Lower leg skin (tissue), 4 donors: ENCODE results near the gene WDR18. TPM values are rescaled to one million over a fixed set of nuclear protein-coding genes. Genes with fewer than 3 reads are reported as not detected.

Experiments used
- DNase-seq, 2 donors: peaks; one replicate each; pipeline ENCODE4 v3.0.0-alpha.2; 2019; ENCODE audit warnings: low spot score in 2 of 2
- H3K4me3 ChIP-seq: fragments of 200-600 bp; sonication (generic); 2 replicates; pipeline ENCODE4 v1.5.1; 2017; ENCODE audit warnings: mild to moderate bottlenecking, low read depth; ENCODE audit not compliant: poor library complexity, severe bottlenecking
- POLR2A ChIP-seq, 2 donors: fragments of 450-650 bp; IDR thresholded peaks; one replicate each; pipeline ENCODE4 v1.6.1; 2016 to 2017; ENCODE audit warnings: antibody characterized with exemption in 2 of 2, mild to moderate bottlenecking in 1 of 2, moderate library complexity in 1 of 2
- WGBS, 2 donors: methylation state at CpG; one replicate each; pipeline ENCODE4 v1.1.5; 2018; 5-methylcytosine and 5-hydroxymethylcytosine counted together
- intact Hi-C: fragments of 100-400 bp; cut with DNase I; formaldehyde crosslinking; loops from one replicate; pipeline ENCODE4 v1.15.0; 2023; ENCODE audit warnings: low total_unique reads
- total RNA-seq, 4 donors: library from RNA; depleted of rRNA; stranded (reverse); fragments of >200 nt; gene quantifications; one replicate each; pipeline ENCODE4 v1.1.0, GENCODE V29; 2016
- TF ChIP-seq, protein P1 (sequence below), 3 donors: fragments of 450-650 bp; IDR thresholded peaks; one replicate each; pipeline ENCODE4 v1.5.1; 2016; ENCODE audit warnings: antibody characterized with exemption in 3 of 3, mild to moderate bottlenecking in 3 of 3, moderate library complexity in 2 of 3

WDR18 gene
- total RNA-seq, 4 donors from 2014 or later: 29.0 to 66.9 (median 39.9) TPM

DNA sequence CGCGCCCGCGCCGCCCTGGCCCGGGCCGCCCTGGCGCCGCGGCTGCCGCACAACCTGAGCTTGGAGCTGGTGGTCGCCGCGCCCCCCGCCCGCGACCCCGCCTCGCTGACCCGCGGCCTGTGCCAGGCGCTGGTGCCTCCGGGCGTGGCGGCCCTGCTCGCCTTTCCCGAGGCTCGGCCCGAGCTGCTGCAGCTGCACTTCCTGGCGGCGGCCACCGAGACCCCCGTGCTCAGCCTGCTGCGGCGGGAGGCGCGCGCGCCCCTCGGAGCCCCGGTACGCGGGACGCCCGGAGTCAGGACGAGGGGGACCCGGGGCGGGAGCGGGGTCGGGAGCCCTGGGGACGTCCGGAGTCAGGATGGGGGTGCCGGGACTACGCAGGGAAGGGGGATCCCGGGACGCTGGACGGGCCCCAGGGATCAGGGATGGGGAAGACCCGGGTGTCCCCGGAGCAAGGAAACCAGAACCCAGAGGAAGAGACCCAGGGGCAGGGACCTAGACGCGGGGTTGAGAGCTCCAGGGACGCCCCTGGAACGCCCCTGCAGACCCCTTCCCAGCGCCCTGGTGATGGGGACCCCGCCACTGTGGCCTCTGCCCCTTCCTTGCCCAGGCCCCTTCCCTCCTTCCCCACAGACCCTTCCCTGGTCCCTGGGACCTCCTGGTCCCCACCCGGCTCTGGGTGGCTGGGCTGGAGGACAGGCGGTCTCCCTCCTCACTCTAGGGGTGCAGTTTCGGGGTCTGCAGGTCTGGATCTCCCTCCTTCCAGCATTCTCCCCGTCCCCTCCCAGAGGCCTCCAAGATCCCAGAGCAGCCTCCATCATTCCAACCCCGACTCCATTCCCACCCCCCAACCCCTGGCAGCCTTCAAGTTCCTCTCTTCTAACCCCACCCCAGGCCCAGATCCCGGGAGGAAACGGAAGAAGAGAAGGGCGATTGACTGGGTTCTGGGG is 16.7 kb downstream of the WDR18 start:
- intact Hi-C loops: no loop called here
- TF ChIP-seq, protein P1, sequence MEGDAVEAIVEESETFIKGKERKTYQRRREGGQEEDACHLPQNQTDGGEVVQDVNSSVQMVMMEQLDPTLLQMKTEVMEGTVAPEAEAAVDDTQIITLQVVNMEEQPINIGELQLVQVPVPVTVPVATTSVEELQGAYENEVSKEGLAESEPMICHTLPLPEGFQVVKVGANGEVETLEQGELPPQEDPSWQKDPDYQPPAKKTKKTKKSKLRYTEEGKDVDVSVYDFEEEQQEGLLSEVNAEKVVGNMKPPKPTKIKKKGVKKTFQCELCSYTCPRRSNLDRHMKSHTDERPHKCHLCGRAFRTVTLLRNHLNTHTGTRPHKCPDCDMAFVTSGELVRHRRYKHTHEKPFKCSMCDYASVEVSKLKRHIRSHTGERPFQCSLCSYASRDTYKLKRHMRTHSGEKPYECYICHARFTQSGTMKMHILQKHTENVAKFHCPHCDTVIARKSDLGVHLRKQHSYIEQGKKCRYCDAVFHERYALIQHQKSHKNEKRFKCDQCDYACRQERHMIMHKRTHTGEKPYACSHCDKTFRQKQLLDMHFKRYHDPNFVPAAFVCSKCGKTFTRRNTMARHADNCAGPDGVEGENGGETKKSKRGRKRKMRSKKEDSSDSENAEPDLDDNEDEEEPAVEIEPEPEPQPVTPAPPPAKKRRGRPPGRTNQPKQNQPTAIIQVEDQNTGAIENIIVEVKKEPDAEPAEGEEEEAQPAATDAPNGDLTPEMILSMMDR (IDR thresholded peaks at IDR 0.05): no peak
- no peak for TF ChIP-seq POLR2A (IDR thresholded peaks at IDR 0.05)
- DNase-seq: no peak
- WGBS, 2 donors: 6 to 16% methylated on average over 14 to 37 of the region's 73 CpGs
- no peak overlapping the region for H3K4me3 ChIP-seq

DNA sequence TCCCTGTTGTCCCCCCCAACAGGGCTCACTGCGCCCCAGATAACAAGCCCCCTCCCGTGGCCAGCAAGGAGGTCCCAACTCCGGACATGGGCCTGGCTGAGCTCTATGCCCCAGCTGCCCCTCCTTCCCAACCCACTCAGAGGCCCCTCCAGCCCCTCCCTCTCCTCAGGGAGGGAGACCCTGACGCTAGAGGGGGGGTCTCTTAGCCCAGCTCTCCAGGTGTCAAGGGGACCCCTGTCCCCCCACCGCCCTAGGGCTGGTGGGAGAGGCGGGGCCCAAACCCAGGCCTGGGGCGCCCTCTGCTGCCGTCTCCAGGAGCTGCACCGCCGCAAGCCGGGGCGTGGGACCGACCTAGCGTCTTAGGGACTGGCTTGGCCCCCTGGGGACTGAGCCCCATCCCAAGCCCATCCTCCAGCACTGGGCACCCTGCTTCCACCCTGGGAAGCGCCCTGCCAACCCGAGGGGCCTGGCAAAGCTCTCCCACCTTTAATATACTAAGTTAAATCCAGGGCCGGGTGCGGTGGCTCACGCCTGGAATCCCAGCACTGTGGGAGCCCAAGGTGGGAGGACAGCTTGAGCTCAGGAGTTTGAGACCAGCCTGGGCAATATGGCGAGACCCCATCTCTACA is 17.5 kb downstream of the WDR18 start:
- TF ChIP-seq, protein P1 (IDR thresholded peaks at IDR 0.05): peak in 1 of 3 donors; percentile 84
- TF ChIP-seq POLR2A (IDR thresholded peaks at IDR 0.05): no peak
- DNase-seq: no peak
- H3K4me3 ChIP-seq: no peak overlapping the region
- 9 to 12% methylated on average over 12 to 14 of the region's 20 CpGs for WGBS, 2 donors
- intact Hi-C loops: no loop called here

DNA sequence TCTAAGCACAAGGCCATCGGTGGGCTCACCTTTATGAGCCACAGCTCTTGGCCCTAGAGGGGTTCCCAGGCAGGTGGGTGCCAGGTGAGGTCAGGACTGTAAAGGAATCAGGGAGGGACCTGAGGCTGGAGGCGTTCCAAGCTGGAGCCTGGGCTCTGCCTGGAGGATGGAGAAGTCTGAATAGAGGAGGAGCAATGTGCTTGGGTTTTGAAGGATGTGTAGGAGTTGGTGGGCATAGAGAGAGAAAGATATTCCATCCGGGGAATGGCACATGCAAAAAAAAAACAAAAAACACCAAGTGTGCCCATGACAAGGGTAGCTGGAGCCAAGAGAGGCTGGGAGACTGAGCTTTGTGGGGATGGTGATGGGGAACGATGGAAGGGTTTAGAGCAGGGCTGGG is 18.5 kb downstream of the WDR18 start:
- TF ChIP-seq POLR2A (IDR thresholded peaks at IDR 0.05): no peak
- TF ChIP-seq, protein P1 (IDR thresholded peaks at IDR 0.05): no peak
- WGBS, 2 donors: 64 to 77% methylated on average over 4 of the region's 4 CpGs
- H3K4me3 ChIP-seq: no peak overlapping the region
- intact Hi-C loops: no loop called here
- no peak for DNase-seq

DNA sequence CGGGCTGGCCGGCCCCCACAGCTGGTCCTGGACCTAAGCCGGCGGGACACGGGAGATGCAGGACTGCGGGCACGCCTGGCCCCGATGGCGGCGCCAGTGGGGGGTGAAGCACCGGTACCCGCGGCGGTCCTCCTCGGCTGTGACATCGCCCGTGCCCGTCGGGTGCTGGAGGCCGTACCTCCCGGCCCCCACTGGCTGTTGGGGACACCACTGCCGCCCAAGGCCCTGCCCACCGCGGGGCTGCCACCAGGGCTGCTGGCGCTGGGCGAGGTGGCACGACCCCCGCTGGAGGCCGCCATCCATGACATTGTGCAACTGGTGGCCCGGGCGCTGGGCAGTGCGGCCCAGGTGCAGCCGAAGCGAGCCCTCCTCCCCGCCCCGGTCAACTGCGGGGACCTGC is 19.1 kb downstream of the WDR18 start:
- intact Hi-C loops: no loop called here
- 79% methylated on average over 28 of the region's 37 CpGs; no CpG with 5 or more reads in 1 of the 2 donors for WGBS, 2 donors
- no peak overlapping the region for H3K4me3 ChIP-seq
- no peak for DNase-seq
- TF ChIP-seq POLR2A (IDR thresholded peaks at IDR 0.05): no peak
- TF ChIP-seq, protein P1 (IDR thresholded peaks at IDR 0.05): no peak

DNA sequence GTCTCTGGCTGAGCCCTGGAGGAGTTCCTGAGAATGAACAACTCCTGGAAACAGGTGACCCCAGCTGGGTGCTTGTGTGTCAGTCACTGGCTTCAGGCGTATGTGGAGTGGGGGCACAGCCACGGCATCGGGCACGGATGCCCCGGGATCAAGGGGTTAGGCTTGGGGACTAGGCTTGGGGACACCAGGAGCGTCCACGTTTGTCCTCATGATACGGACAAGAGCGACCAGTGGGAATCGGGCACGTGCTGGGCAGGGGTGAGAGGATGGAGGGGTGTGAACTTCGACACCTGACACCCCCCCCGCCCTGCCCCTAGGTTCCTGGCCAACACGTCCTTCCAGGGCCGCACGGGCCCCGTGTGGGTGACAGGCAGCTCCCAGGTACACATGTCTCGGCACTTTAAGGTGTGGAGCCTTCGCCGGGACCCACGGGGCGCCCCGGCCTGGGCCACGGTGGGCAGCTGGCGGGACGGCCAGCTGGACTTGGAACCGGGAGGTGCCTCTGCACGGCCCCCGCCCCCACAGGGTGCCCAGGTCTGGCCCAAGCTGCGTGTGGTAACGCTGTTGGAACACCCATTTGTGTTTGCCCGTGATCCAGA is 20.2 kb downstream of the WDR18 start:
- H3K4me3 ChIP-seq: no peak overlapping the region
- DNase-seq: no peak
- 58 to 70% methylated on average over 17 to 31 of the region's 32 CpGs for WGBS, 2 donors
- no peak for TF ChIP-seq POLR2A (IDR thresholded peaks at IDR 0.05)
- TF ChIP-seq, protein P1 (IDR thresholded peaks at IDR 0.05): no peak
- intact Hi-C loops: no loop called here
